MM.1S (cell line): ENCODE results near the gene PDX1.

ENCODE experiments used
- DNase-seq: peaks from one replicate; pipeline ENCODE4 v3.0.0-alpha.2; 2015
- H2AFZ ChIP-seq: fragments of 300-600 bp; sonication (generic); 2 replicates; pipeline ENCODE4 v1.6.0; 2016; ENCODE audit warnings: antibody characterized with exemption, low read length
- H3F3A ChIP-seq: fragments of 300-600 bp; sonication (generic); 2 replicates; pipeline ENCODE4 v1.6.1; 2016; ENCODE audit warnings: mild to moderate bottlenecking, antibody characterized with exemption, low read length, moderate library complexity, mixed read lengths; ENCODE audit not compliant: insufficient read depth
- H3K27ac ChIP-seq: fragments of 300-600 bp; sonication (generic); 2 replicates; pipeline ENCODE4 v1.5.1; 2016; ENCODE audit warnings: mild to moderate bottlenecking, low read length
- H3K27me3 ChIP-seq: fragments of 300-600 bp; sonication (generic); replicated peaks from 2 replicates; pipeline ENCODE4 v1.6.0; 2016; ENCODE audit warnings: low read length; ENCODE audit not compliant: insufficient read depth
- H3K36me3 ChIP-seq: fragments of 300-600 bp; sonication (generic); replicated peaks from 2 replicates; pipeline ENCODE4 v1.6.1; 2016; ENCODE audit warnings: mild to moderate bottlenecking, low read length, mixed read lengths; ENCODE audit not compliant: insufficient read depth
- H3K4me1 ChIP-seq: fragments of 300-600 bp; sonication (generic); 2 replicates; pipeline ENCODE4 v1.6.1; 2016; ENCODE audit warnings: low read length, mixed read lengths
- H3K4me2 ChIP-seq: fragments of 300-600 bp; sonication (generic); 2 replicates; pipeline ENCODE4 v1.6.0; 2016; ENCODE audit warnings: low read depth, low read length
- H3K4me3 ChIP-seq: fragments of 300-600 bp; sonication (generic); 2 replicates; pipeline ENCODE4 v1.5.1; 2016; ENCODE audit warnings: low read length, mixed read lengths
- H3K79me2 ChIP-seq: fragments of 300-600 bp; sonication (generic); 2 replicates; pipeline ENCODE4 v1.6.1; 2016; ENCODE audit warnings: mixed run types, low read length, mixed read lengths
- H3K9ac ChIP-seq: fragments of 300-600 bp; sonication (generic); 2 replicates; pipeline ENCODE4 v1.6.1; 2016; ENCODE audit warnings: low read length, mixed read lengths
- H3K9me2 ChIP-seq: fragments of 300-600 bp; sonication (generic); replicated peaks from 2 replicates; pipeline ENCODE4 v1.6.1; 2016; ENCODE audit warnings: mild to moderate bottlenecking, low read length, mixed read lengths; ENCODE audit not compliant: insufficient read depth
- H3K9me3 ChIP-seq: fragments of 300-600 bp; sonication (generic); replicated peaks from 2 replicates; pipeline ENCODE4 v1.6.1; 2016; ENCODE audit warnings: mild to moderate bottlenecking, low read length, mixed read lengths; ENCODE audit not compliant: insufficient read depth
- H4K20me1 ChIP-seq: fragments of 300-600 bp; sonication (generic); 2 replicates; pipeline ENCODE4 v1.6.1; 2016; ENCODE audit warnings: mild to moderate bottlenecking, low read length, moderate library complexity, mixed read lengths; ENCODE audit not compliant: insufficient read depth
- EZH2 ChIP-seq: fragments of 300-600 bp; sonication (generic); optimal IDR thresholded peaks from 2 replicates; pipeline ENCODE3; 2017; ENCODE audit warnings: low read depth, mild to moderate bottlenecking, antibody characterized with exemption, low read length, mixed read lengths
- EZH2phosphoT487 ChIP-seq: fragments of 300-600 bp; sonication (generic); IDR thresholded peaks from 2 replicates; pipeline ENCODE4 v1.6.1; 2018; ENCODE audit warnings: antibody characterized with exemption, low read length
- TF ChIP-seq, protein P1 (sequence below): fragments of 300-600 bp; sonication (generic); IDR thresholded peaks from 2 replicates; pipeline ENCODE4 v1.5.1; 2016; ENCODE audit warnings: antibody characterized with exemption, low read length, mixed read lengths

Gene PDX1

GRCh38 chr13:27952876-27953675 lies 33.3 kb downstream of the PDX1 start:
- Histone ChIP-seq H3K27ac (no peak overlapping the region), H3K9me2 (no peaks in the 10 kb centered on the region), H2AFZ (no peak overlapping the region), H3K79me2 (no peaks in the 10 kb centered on the region), H3K4me3 (no peak overlapping the region), H3K9ac (no peak overlapping the region), H4K20me1 (no peaks in the 10 kb centered on the region), H3K9me3 (no peaks in the 10 kb centered on the region), H3F3A (no peaks in the 10 kb centered on the region), H3K4me1 (no peaks in the 10 kb centered on the region), H3K4me2 (peak overlapping the region; percentile 72; the same call in 1 of the 2 replicates), H3K36me3 (no peaks in the 10 kb centered on the region), H3K27me3 (no peaks in the 10 kb centered on the region)
- no peak for DNase-seq
- TF ChIP-seq EZH2phosphoT487 (no peak), EZH2 (no peak)
- TF ChIP-seq, protein P1, sequence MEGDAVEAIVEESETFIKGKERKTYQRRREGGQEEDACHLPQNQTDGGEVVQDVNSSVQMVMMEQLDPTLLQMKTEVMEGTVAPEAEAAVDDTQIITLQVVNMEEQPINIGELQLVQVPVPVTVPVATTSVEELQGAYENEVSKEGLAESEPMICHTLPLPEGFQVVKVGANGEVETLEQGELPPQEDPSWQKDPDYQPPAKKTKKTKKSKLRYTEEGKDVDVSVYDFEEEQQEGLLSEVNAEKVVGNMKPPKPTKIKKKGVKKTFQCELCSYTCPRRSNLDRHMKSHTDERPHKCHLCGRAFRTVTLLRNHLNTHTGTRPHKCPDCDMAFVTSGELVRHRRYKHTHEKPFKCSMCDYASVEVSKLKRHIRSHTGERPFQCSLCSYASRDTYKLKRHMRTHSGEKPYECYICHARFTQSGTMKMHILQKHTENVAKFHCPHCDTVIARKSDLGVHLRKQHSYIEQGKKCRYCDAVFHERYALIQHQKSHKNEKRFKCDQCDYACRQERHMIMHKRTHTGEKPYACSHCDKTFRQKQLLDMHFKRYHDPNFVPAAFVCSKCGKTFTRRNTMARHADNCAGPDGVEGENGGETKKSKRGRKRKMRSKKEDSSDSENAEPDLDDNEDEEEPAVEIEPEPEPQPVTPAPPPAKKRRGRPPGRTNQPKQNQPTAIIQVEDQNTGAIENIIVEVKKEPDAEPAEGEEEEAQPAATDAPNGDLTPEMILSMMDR, result no peak

DNA sequence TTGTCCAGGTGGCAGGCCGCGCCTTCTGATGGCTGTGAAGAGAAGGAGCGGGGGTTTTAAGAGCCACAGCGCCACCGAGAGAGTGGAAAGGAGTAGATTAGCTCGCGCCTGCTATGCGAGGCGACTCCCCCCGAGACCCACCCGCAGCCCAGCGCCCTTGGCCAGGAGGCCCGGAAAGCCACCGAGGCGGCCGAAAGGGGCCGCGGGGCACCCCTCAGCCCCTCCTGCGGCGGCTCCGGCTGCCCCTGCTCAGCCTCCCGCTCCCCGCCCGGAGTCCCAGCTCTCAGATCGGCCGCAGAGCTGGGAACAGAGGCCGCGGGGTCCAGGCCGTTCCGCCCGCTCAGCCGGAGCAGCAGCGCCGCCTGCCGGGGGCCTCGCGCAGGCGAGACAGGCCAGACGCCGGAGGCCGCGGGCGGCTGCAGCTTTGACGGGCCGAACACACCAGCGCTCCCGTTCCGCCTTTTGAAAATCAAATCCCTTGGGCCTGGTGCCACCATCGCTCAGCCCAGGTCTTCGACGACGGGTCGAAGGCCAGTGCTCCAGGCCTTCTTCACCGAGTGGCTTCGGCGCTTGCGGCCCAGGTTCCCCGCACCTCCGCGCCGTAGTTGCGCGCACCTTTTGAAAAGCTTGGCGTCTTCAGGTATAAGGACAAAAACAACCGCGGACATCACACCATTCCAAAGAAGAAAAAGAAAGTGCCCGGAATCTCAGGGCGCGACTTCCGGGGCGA lies 34.0 kb downstream of the PDX1 start:
- no peaks in the 10 kb centered on the region for H4K20me1 ChIP-seq
- H3K9me2 ChIP-seq, result no peaks in the 10 kb centered on the region
- no peaks in the 10 kb centered on the region for H3K79me2 ChIP-seq
- peak overlapping the region; percentile 64 for H3K4me3 ChIP-seq
- TF ChIP-seq, protein P1, result peak; percentile 55
- no peak for TF ChIP-seq EZH2
- peak; percentile 59 for DNase-seq
- no peaks in the 10 kb centered on the region for H3K27me3 ChIP-seq
- H3K4me1 ChIP-seq, result no peaks in the 10 kb centered on the region
- H3K9ac ChIP-seq, result peak overlapping the region; percentile 23; the same call in 1 of the 2 replicates
- H3K9me3 ChIP-seq, result no peaks in the 10 kb centered on the region
- H3F3A ChIP-seq, result no peaks in the 10 kb centered on the region
- peak overlapping the region; percentile 87 for H2AFZ ChIP-seq
- peak overlapping the region; percentile 72 for H3K4me2 ChIP-seq
- no peak overlapping the region for H3K27ac ChIP-seq
- H3K36me3 ChIP-seq, result no peaks in the 10 kb centered on the region

GRCh38 chr13:27954406-27954851 lies 34.6 kb downstream of the PDX1 start:
- no peaks in the 10 kb centered on the region for H3K36me3 ChIP-seq
- DNase-seq, result no peak
- H3K9me3 ChIP-seq, result no peaks in the 10 kb centered on the region
- no peaks in the 10 kb centered on the region for H3K4me1 ChIP-seq
- no peak overlapping the region for H3K27ac ChIP-seq
- H4K20me1 ChIP-seq, result no peaks in the 10 kb centered on the region
- no peak for TF ChIP-seq EZH2phosphoT487
- no peak for TF ChIP-seq EZH2
- TF ChIP-seq, protein P1, result no peak
- H3K9ac ChIP-seq, result peak overlapping the region; percentile 23; the same call in 1 of the 2 replicates
- H3K79me2 ChIP-seq, result no peaks in the 10 kb centered on the region
- peak overlapping the region; percentile 87 for H2AFZ ChIP-seq
- H3K4me2 ChIP-seq, result peak overlapping the region; percentile 72; the same call in 1 of the 2 replicates
- H3K4me3 ChIP-seq, result peak overlapping the region; percentile 64
- H3F3A ChIP-seq, result no peaks in the 10 kb centered on the region
- no peaks in the 10 kb centered on the region for H3K9me2 ChIP-seq
- no peaks in the 10 kb centered on the region for H3K27me3 ChIP-seq
